Thyroid gland (tissue), 4 donors: ENCODE data around the gene KCNK17.

Source experiments
- CTCF ChIP-seq, 6 experiments: fragments of 200-600 bp in 3 of 6; fragments of 450-650 bp in 3 of 6; sonication (generic) in 3 of 6; IDR thresholded peaks; one replicate each; pipeline ENCODE4 v1.5.1; 2016 to 2019; ENCODE audit warnings: antibody characterized with exemption in 6 of 6, mild to moderate bottlenecking in 2 of 6, inconsistent platforms in 1 of 6, moderate library complexity in 1 of 6
- POLR2A ChIP-seq, 2 donors: fragments of 450-650 bp; IDR thresholded peaks; one replicate each; pipeline ENCODE4 v1.6.1; 2017; ENCODE audit warnings: antibody characterized with exemption in 2 of 2, mild to moderate bottlenecking in 2 of 2, moderate library complexity in 1 of 2

GRCh38 chr6:39309942-39310531 lies 4.2 kb downstream of the KCNK17 start:
- TF ChIP-seq CTCF (IDR thresholded peaks at IDR 0.05) (peak; percentile 67 to 92 (median 83)), POLR2A (IDR thresholded peaks at IDR 0.05) (no peak)
